Liver (tissue), 3 donors: ENCODE measurements around the gene GSE1.

Experiments
- TAF1 ChIP-seq: conservative IDR thresholded peaks from 2 replicates; pipeline ENCODE4 v1.6.1; 2016; ENCODE audit warnings: antibody characterized with exemption, mild to moderate bottlenecking
- YY1 ChIP-seq: IDR thresholded peaks from 2 replicates; pipeline ENCODE4 v1.6.1; 2016; ENCODE audit warnings: antibody characterized with exemption, mild to moderate bottlenecking
- TF ChIP-seq, protein P1 (sequence below): fragments of 150-350 bp; IDR thresholded peaks from 2 replicates; pipeline ENCODE4 v1.5.1; 2017; ENCODE audit warnings: improper control_type of control experiment, low read depth, low read length; ENCODE audit not compliant: missing input control
- TF ChIP-seq, protein P2 (sequence below): IDR thresholded peaks from 2 replicates; pipeline ENCODE4 v1.6.1; 2016; ENCODE audit warnings: antibody characterized with exemption
- donor health status: healthy.
- donor health status: healthy.

DNA sequence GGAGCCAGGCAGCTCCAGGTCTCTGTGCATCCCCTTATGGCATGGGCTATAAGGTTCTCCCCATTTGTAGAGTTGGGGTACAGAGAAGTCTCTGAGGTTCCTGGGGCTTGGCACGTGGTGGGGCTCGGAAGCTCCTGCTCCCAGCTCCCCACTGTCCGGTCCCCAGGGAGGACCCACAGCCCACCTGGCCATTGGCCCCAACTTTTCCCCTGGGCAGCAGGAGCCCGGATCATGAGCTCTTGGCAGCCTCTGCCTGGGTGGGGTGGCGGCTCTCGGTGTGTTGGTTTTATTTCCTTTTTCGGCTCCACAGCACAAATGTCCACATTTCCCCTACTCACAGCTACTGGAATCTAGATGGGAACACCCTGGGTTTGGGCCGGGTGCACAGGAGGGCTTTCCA lies 30.5 kb downstream of the GSE1 start:
- TF ChIP-seq YY1 (no peak), TAF1 (no peak)
- TF ChIP-seq, protein P1, sequence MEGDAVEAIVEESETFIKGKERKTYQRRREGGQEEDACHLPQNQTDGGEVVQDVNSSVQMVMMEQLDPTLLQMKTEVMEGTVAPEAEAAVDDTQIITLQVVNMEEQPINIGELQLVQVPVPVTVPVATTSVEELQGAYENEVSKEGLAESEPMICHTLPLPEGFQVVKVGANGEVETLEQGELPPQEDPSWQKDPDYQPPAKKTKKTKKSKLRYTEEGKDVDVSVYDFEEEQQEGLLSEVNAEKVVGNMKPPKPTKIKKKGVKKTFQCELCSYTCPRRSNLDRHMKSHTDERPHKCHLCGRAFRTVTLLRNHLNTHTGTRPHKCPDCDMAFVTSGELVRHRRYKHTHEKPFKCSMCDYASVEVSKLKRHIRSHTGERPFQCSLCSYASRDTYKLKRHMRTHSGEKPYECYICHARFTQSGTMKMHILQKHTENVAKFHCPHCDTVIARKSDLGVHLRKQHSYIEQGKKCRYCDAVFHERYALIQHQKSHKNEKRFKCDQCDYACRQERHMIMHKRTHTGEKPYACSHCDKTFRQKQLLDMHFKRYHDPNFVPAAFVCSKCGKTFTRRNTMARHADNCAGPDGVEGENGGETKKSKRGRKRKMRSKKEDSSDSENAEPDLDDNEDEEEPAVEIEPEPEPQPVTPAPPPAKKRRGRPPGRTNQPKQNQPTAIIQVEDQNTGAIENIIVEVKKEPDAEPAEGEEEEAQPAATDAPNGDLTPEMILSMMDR, result no peak
- TF ChIP-seq, protein P2, sequence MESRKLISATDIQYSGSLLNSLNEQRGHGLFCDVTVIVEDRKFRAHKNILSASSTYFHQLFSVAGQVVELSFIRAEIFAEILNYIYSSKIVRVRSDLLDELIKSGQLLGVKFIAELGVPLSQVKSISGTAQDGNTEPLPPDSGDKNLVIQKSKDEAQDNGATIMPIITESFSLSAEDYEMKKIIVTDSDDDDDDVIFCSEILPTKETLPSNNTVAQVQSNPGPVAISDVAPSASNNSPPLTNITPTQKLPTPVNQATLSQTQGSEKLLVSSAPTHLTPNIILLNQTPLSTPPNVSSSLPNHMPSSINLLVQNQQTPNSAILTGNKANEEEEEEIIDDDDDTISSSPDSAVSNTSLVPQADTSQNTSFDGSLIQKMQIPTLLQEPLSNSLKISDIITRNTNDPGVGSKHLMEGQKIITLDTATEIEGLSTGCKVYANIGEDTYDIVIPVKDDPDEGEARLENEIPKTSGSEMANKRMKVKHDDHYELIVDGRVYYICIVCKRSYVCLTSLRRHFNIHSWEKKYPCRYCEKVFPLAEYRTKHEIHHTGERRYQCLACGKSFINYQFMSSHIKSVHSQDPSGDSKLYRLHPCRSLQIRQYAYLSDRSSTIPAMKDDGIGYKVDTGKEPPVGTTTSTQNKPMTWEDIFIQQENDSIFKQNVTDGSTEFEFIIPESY, result no peak
